Fibroblast of skin of abdomen (primary cell): Measurements from ENCODE around the gene PQBP1.
A peak's percentile ranks its signal among the peaks of the same experiment; 100 is the strongest.

ENCODE experiments used
- DNase-seq: peaks from one replicate; pipeline ENCODE4 v3.0.0-alpha.2; 2013

The PQBP1 gene

GRCh38 chrX:48924270-48924669 is 26.5 kb downstream of the PQBP1 start:
- no peak for DNase-seq

- no peak for DNase-seq
Observed at GRCh38 chrX:48927123-48927522, 29.4 kb downstream of the PQBP1 start.

- no peak for DNase-seq
Observed at GRCh38 chrX:48927736-48928382, 30.1 kb downstream of the PQBP1 start.

GRCh38 chrX:48933757-48934156 is 36.0 kb downstream of the PQBP1 start:
- DNase-seq = no peak

- no peak for DNase-seq
Observed at GRCh38 chrX:48934581-48935300, 37.0 kb downstream of the PQBP1 start.

- no peak for DNase-seq
Observed at GRCh38 chrX:48935301-48935670, 37.6 kb downstream of the PQBP1 start.

- no peak for DNase-seq
Observed at GRCh38 chrX:48936429-48937053, 38.8 kb downstream of the PQBP1 start.

- DNase-seq = peak; percentile 10
Observed at GRCh38 chrX:48937054-48937907, 39.6 kb downstream of the PQBP1 start.

- no peak for DNase-seq
Observed at GRCh38 chrX:48938721-48939425, 41.1 kb downstream of the PQBP1 start.

- no peak for DNase-seq
Observed at GRCh38 chrX:48939524-48940228, 41.9 kb downstream of the PQBP1 start.

- no peak for DNase-seq
Observed at GRCh38 chrX:48940404-48940955, 42.8 kb downstream of the PQBP1 start.

- no peak for DNase-seq
Observed at GRCh38 chrX:48942895-48943294, 45.2 kb downstream of the PQBP1 start.

GRCh38 chrX:48945517-48946348 is 48.0 kb downstream of the PQBP1 start:
- peak; percentile 14 for DNase-seq

- no peak for DNase-seq
Observed at GRCh38 chrX:48948589-48948988, 50.9 kb downstream of the PQBP1 start.
